ENCODE results near the gene CHST14. TPM values are rescaled to one million over a fixed set of nuclear protein-coding genes. Genes with fewer than 3 reads are reported as not detected.

Gene CHST14
- polyA plus RNA-seq, 2 of the 4 experiments (the other 2 are of a cell fraction) = 8.6 to 11.0 TPM

DNA sequence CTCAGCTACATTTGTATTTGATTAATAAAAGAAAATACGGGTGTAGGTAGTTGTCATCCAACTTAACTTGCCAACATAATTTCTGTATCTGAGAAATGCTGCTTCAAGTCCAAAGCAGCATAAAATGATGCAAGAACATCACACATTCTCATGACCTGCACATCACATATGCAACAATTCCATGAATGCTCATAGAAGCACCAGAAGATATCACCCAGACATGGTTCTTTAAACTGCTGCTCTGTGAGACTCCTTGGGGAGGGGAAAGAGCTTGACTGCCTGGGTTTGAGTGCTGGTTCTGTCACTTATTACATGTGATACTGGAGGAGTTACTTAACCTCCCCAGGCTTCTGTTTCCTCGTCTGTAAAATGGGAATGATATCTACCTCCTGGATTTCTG is 39.4 kb downstream of the CHST14 start:
- H3K4me3 ChIP-seq = no peak overlapping the region
- no peak overlapping the region for H3K27ac ChIP-seq

DNA sequence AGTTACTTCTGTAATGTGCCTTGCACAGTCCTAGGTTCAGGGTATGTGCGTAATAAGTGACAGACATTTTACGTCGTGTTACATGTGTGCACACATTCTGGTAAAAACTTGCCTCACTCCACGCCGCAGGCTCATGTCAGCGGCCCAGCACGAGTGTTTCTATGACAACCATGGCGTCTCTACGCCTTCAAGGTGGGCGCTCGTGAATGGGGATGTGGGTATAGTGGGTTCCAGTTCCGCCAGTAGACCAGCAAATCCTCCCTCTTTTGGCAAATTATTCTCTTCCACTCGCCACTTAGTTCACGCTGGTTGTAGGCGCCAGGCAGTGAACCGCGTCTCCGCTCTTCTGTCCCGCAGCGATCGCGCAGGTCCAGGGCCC is 40.3 kb downstream of the CHST14 start:
- CTCF ChIA-PET = no interaction called here
- ATAC-seq (no peak), FAIRE-seq (no peak), DNase-seq (ENCODE audit: low read depth in 1 of 2, low spot score in 1 of 2) (no peak)
- Histone ChIP-seq H3K4me2 (peak overlapping the region; percentile 73), H3K4me3 (peak overlapping the region; percentile 36), H3K27ac (peak overlapping the region; percentile 68 to 88), H3K4me1 (peaks cover 7% of the 10 kb centered on the region; the same call in 2 of the 3 replicates), H3K9me3 (no peaks in the 10 kb centered on the region)
- TF ChIP-seq, protein P1, sequence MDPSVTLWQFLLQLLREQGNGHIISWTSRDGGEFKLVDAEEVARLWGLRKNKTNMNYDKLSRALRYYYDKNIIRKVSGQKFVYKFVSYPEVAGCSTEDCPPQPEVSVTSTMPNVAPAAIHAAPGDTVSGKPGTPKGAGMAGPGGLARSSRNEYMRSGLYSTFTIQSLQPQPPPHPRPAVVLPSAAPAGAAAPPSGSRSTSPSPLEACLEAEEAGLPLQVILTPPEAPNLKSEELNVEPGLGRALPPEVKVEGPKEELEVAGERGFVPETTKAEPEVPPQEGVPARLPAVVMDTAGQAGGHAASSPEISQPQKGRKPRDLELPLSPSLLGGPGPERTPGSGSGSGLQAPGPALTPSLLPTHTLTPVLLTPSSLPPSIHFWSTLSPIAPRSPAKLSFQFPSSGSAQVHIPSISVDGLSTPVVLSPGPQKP (IDR thresholded peaks at IDR 0.05; ENCODE audit: low read depth, low read length) = no peak
- TF ChIP-seq EHMT2 (IDR thresholded peaks at IDR 0.05; ENCODE audit: low read depth) (no peak), ZSCAN20 (CRISPR knock-in tag; IDR thresholded peaks at IDR 0.05) (no peak), JUNB (IDR thresholded peaks at IDR 0.05) (no peak), HOXB13 (CRISPR knock-in tag; IDR thresholded peaks at IDR 0.05; ENCODE audit: low read depth) (no peak), RNF2 (IDR thresholded peaks at IDR 0.05; ENCODE audit: borderline replicate concordance, low read depth) (no peak), ESRRA (IDR thresholded peaks at IDR 0.05; ENCODE audit: borderline replicate concordance, low read length) (no peak), POLR2AphosphoS2 (conservative IDR thresholded peaks at IDR 0.05; ENCODE audit: low read length) (no peak)
- TF ChIP-seq, protein P2, sequence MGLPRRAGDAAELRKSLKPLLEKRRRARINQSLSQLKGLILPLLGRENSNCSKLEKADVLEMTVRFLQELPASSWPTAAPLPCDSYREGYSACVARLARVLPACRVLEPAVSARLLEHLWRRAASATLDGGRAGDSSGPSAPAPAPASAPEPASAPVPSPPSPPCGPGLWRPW (IDR thresholded peaks at IDR 0.05) = no peak
- TF ChIP-seq, protein P3, sequence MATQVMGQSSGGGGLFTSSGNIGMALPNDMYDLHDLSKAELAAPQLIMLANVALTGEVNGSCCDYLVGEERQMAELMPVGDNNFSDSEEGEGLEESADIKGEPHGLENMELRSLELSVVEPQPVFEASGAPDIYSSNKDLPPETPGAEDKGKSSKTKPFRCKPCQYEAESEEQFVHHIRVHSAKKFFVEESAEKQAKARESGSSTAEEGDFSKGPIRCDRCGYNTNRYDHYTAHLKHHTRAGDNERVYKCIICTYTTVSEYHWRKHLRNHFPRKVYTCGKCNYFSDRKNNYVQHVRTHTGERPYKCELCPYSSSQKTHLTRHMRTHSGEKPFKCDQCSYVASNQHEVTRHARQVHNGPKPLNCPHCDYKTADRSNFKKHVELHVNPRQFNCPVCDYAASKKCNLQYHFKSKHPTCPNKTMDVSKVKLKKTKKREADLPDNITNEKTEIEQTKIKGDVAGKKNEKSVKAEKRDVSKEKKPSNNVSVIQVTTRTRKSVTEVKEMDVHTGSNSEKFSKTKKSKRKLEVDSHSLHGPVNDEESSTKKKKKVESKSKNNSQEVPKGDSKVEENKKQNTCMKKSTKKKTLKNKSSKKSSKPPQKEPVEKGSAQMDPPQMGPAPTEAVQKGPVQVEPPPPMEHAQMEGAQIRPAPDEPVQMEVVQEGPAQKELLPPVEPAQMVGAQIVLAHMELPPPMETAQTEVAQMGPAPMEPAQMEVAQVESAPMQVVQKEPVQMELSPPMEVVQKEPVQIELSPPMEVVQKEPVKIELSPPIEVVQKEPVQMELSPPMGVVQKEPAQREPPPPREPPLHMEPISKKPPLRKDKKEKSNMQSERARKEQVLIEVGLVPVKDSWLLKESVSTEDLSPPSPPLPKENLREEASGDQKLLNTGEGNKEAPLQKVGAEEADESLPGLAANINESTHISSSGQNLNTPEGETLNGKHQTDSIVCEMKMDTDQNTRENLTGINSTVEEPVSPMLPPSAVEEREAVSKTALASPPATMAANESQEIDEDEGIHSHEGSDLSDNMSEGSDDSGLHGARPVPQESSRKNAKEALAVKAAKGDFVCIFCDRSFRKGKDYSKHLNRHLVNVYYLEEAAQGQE (IDR thresholded peaks at IDR 0.05) = no peak
- 94% methylated on average over 22 of the region's 22 CpGs for WGBS (ENCODE audit: missing lambda C conversion rate)
- POLR2A ChIA-PET = no interaction called here

More for the DNA sequence above, 39.4 kb downstream of the CHST14 start:
- TF ChIP-seq RARB (CRISPR knock-in tag; IDR thresholded peaks at IDR 0.05) (no peak), CBX2 (IDR thresholded peaks at IDR 0.05; ENCODE audit: borderline replicate concordance, low read depth) (no peak), HOXB5 (CRISPR knock-in tag; IDR thresholded peaks at IDR 0.05) (no peak)
- TF ChIP-seq, protein P4, sequence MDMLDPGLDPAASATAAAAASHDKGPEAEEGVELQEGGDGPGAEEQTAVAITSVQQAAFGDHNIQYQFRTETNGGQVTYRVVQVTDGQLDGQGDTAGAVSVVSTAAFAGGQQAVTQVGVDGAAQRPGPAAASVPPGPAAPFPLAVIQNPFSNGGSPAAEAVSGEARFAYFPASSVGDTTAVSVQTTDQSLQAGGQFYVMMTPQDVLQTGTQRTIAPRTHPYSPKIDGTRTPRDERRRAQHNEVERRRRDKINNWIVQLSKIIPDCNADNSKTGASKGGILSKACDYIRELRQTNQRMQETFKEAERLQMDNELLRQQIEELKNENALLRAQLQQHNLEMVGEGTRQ (IDR thresholded peaks at IDR 0.05) = no peak
- FAIRE-seq (no peak), ATAC-seq (no peak), DNase-seq (ENCODE audit: low read depth in 1 of 2, low spot score in 1 of 2) (no peak)
- ChIA-PET CTCF (interaction anchor here (1.8 kb wide), 1 partner anchor 349 kb away, joined by 3 read pairs; no protein-coding TSS in a partner anchor), POLR2A (no interaction called here)
- no peaks in the 10 kb centered on the region for H3K9me3 ChIP-seq
- 74% methylated on average over 2 of the region's 2 CpGs for WGBS (ENCODE audit: missing lambda C conversion rate)
- H3K4me2 ChIP-seq = no peak overlapping the region
- H3K4me1 ChIP-seq = peaks cover 7% of the 10 kb centered on the region; the same call in 2 of the 3 replicates

DNA sequence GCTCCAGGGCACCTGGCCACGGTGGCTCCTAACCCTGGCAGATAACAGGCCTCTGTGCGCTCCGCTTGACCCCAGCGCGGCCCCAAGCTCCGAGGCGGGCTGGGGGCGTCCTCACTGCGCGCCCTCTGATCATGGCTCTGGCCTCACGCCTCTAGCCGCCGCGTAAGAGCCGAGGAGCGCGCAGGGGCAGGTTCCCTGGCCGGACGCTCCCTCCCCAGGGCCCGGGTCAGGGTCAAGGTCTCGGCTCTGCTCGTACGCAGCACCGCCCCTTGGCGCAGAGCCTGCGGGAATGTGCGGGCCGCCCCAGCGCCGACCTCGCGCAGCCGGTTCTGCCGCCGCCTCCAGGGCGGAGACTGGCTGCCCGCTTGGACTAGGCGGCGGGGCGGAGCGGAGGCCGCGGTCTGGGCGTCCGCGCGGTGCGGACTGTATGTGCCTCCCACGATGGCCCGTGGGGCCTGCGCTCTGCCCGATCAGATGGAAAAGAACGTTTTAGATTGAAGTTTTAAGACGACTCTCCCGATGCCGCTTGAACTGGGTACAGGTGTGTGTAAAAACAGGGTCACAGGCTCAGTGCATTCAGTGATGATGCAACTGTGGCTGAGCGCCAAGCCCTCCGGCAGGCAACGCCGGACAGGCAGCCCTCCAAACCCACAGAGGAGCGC is 40.8 kb downstream of the CHST14 start:
- 19% methylated on average over 11 of the region's 61 CpGs for WGBS (ENCODE audit: missing lambda C conversion rate)
- peak; percentile 18 to 53 for DNase-seq (ENCODE audit: low read depth in 1 of 2, low spot score in 1 of 2)
- Histone ChIP-seq H3K9me3 (no peaks in the 10 kb centered on the region), H3K4me1 (peaks cover 5% of the 10 kb centered on the region; the same call in 2 of the 3 replicates), H3K4me3 (peak overlapping the region; percentile 36), H3K4me2 (peak overlapping the region; percentile 73), H3K27ac (peak overlapping the region; percentile 68 to 88)
- ChIA-PET POLR2A (no interaction called here), CTCF (no interaction called here)
- TF ChIP-seq CEBPB (IDR thresholded peaks at IDR 0.05) (peak; percentile 26 to 60; a peak in 2 of 4 replicates), CHD2 (IDR thresholded peaks at IDR 0.05; ENCODE audit: low read length, partially characterized antibody) (no peak), KDM5A (IDR thresholded peaks at IDR 0.05) (no peak), JUN (IDR thresholded peaks at IDR 0.05) (no peak), ZNF302 (CRISPR knock-in tag; IDR thresholded peaks at IDR 0.05) (no peak), POLR2A (IDR thresholded peaks at IDR 0.05; ENCODE audit: low read length) (peak; percentile 25; the same call in 1 of the 2 replicates)
- TF ChIP-seq, protein P5, sequence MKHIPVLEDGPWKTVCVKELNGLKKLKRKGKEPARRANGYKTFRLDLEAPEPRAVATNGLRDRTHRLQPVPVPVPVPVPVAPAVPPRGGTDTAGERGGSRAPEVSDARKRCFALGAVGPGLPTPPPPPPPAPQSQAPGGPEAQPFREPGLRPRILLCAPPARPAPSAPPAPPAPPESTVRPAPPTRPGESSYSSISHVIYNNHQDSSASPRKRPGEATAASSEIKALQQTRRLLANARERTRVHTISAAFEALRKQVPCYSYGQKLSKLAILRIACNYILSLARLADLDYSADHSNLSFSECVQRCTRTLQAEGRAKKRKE (CRISPR knock-in tag; IDR thresholded peaks at IDR 0.05; ENCODE audit: low read depth) = no peak
- TF ChIP-seq, protein P6, sequence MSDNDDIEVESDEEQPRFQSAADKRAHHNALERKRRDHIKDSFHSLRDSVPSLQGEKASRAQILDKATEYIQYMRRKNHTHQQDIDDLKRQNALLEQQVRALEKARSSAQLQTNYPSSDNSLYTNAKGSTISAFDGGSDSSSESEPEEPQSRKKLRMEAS (IDR thresholded peaks at IDR 0.05) = peak; percentile 49
- TF ChIP-seq, protein P2 (IDR thresholded peaks at IDR 0.05) = no peak
- TF ChIP-seq, protein P7, sequence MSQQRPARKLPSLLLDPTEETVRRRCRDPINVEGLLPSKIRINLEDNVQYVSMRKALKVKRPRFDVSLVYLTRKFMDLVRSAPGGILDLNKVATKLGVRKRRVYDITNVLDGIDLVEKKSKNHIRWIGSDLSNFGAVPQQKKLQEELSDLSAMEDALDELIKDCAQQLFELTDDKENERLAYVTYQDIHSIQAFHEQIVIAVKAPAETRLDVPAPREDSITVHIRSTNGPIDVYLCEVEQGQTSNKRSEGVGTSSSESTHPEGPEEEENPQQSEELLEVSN (IDR thresholded peaks at IDR 0.05; ENCODE audit: borderline replicate concordance, low read depth) = peak; percentile 49; the same call in 1 of the 2 replicates
- no peak for FAIRE-seq
- ATAC-seq = peak; percentile 84 to 85
